Ishikawa (cell line): ENCODE measurements around the gene CCDC8.

Source experiments
- CEBPB ChIP-seq: IDR thresholded peaks from 2 replicates; pipeline ENCODE4 v1.6.1; 2012
- CREB1 ChIP-seq: IDR thresholded peaks from 2 replicates; pipeline ENCODE4 v1.6.1; 2012; ENCODE audit warnings: low read depth
- EGR1 ChIP-seq: IDR thresholded peaks from 2 replicates; pipeline ENCODE4 v1.6.1; 2012
- EP300 ChIP-seq: IDR thresholded peaks from 2 replicates; pipeline ENCODE4 v1.6.1; 2012; ENCODE audit warnings: borderline replicate concordance
- FOXM1 ChIP-seq: IDR thresholded peaks from 2 replicates; pipeline ENCODE4 v1.6.1; 2012; ENCODE audit warnings: low read depth, borderline replicate concordance
- NFIC ChIP-seq: IDR thresholded peaks from 2 replicates; pipeline ENCODE4 v1.6.1; 2012
- RAD21 ChIP-seq: IDR thresholded peaks from 2 replicates; pipeline ENCODE4 v1.6.1; 2012; ENCODE audit warnings: low read depth
- TAF1 ChIP-seq: IDR thresholded peaks from 2 replicates; pipeline ENCODE4 v1.6.1; 2012; ENCODE audit warnings: low read depth, mild to moderate bottlenecking
- TCF12 ChIP-seq: IDR thresholded peaks from 2 replicates; pipeline ENCODE4 v1.6.1; 2012; ENCODE audit warnings: low read depth
- TEAD4 ChIP-seq: IDR thresholded peaks from 2 replicates; pipeline ENCODE4 v1.6.1; 2012
- YY1 ChIP-seq: IDR thresholded peaks from 2 replicates; pipeline ENCODE4 v1.6.1; 2012; ENCODE audit warnings: low read depth
- ZBTB7A ChIP-seq: IDR thresholded peaks from 2 replicates; pipeline ENCODE4 v1.6.1; 2012; ENCODE audit warnings: low read depth
- TF ChIP-seq, protein P1 (sequence below): IDR thresholded peaks from 2 replicates; pipeline ENCODE4 v1.6.1; 2012
- TF ChIP-seq, protein P2 (sequence below): IDR thresholded peaks from 2 replicates; pipeline ENCODE4 v1.6.1; 2012
- TF ChIP-seq, protein P3 (sequence below): IDR thresholded peaks from 2 replicates; pipeline ENCODE4 v1.6.1; 2012; ENCODE audit warnings: low read depth, mild to moderate bottlenecking

The CCDC8 gene

DNA sequence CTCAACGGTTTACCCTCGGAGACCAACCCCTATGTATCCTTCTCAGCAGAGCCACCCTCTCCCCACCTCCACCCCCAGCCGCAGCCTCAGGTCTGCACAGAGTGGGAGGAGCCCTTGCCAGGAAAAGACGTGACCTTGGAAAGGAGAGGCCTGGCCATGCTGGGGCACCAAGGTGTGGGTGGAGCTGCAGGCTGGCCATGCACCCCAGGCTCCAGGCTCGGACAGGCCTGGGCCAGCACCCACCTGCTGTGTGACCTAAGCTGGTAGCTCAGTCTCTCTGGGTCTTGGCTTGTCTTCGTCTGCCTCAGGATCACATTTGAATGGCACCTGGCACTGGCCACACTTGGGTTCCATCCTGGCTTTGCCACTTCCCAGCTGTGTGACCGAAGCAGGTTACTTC, 29.5 kb downstream of the CCDC8 start:
- no peak for TF ChIP-seq RAD21

DNA sequence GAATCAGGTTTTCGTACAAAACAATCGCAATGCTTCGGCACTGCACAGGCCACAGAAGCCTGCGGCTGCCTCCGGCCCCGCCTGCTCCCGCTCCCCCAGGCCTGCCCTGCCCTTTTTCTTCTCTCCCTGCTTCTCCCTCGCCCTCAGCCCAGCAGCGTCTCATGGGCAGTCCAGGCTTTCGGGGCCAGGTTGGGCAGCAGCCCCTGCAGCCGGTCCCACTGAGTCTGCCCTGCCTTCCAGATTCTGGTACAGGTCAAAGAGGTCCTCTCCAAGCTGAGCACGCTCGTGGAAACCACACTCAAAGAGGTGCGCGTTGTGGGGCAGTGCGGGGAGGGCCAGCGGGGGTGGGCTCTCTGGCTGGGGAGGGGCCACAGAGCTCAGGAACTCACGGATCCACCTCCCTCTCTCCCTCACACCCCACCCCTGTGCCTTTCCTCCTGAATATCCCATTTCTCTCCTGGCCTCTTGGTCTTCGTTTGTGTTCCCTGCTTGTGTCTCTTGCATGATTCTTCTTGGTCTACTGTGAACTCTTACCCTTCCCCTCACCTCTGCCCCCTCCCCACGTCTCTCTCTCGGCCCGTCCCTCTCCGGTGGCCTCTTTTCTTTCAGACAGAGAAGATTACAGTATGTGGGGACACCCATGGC, 30.1 kb downstream of the CCDC8 start:
- TF ChIP-seq YY1 (no peak), CEBPB (no peak), TCF12 (no peak), EGR1 (no peak), EP300 (no peak), TEAD4 (no peak), FOXM1 (no peak), ZBTB7A (no peak), TAF1 (no peak), CREB1 (no peak), RAD21 (no peak), NFIC (no peak)
- TF ChIP-seq, protein P1, sequence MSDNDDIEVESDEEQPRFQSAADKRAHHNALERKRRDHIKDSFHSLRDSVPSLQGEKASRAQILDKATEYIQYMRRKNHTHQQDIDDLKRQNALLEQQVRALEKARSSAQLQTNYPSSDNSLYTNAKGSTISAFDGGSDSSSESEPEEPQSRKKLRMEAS: no peak
- TF ChIP-seq, protein P2, sequence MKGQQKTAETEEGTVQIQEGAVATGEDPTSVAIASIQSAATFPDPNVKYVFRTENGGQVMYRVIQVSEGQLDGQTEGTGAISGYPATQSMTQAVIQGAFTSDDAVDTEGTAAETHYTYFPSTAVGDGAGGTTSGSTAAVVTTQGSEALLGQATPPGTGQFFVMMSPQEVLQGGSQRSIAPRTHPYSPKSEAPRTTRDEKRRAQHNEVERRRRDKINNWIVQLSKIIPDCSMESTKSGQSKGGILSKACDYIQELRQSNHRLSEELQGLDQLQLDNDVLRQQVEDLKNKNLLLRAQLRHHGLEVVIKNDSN: no peak
- TF ChIP-seq, protein P3, sequence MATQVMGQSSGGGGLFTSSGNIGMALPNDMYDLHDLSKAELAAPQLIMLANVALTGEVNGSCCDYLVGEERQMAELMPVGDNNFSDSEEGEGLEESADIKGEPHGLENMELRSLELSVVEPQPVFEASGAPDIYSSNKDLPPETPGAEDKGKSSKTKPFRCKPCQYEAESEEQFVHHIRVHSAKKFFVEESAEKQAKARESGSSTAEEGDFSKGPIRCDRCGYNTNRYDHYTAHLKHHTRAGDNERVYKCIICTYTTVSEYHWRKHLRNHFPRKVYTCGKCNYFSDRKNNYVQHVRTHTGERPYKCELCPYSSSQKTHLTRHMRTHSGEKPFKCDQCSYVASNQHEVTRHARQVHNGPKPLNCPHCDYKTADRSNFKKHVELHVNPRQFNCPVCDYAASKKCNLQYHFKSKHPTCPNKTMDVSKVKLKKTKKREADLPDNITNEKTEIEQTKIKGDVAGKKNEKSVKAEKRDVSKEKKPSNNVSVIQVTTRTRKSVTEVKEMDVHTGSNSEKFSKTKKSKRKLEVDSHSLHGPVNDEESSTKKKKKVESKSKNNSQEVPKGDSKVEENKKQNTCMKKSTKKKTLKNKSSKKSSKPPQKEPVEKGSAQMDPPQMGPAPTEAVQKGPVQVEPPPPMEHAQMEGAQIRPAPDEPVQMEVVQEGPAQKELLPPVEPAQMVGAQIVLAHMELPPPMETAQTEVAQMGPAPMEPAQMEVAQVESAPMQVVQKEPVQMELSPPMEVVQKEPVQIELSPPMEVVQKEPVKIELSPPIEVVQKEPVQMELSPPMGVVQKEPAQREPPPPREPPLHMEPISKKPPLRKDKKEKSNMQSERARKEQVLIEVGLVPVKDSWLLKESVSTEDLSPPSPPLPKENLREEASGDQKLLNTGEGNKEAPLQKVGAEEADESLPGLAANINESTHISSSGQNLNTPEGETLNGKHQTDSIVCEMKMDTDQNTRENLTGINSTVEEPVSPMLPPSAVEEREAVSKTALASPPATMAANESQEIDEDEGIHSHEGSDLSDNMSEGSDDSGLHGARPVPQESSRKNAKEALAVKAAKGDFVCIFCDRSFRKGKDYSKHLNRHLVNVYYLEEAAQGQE: no peak

DNA sequence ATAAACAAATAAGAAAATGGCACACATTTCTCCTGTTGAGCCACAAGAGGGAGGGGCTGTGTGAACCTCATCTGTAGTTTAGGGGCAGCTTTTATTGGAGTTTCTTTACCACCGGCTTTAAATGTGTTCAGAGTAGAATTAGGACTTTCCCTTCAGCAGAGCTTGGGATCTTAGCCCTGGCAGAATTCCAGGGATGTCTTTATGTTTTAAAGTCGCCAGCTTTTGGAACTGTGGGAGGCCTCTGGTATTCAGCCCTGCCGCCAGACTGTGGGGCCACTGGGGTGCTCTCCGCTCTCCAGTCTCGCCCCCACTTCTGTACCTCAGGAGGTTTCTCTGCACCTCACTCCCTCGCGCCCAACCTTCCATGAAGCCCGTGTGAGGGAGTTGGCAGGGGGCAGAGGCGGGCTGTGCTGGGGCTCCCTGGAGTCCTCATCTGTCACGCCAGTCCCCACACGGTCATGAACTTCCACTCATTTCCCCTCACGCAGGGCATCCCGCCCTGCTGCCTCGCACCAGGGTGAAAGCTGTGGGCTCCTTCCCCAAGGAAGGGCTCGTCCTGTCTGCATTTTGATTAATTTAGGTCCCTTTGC, 31.5 kb downstream of the CCDC8 start:
- TF ChIP-seq CREB1 (no peak), YY1 (no peak)
- TF ChIP-seq, protein P1: no peak

DNA sequence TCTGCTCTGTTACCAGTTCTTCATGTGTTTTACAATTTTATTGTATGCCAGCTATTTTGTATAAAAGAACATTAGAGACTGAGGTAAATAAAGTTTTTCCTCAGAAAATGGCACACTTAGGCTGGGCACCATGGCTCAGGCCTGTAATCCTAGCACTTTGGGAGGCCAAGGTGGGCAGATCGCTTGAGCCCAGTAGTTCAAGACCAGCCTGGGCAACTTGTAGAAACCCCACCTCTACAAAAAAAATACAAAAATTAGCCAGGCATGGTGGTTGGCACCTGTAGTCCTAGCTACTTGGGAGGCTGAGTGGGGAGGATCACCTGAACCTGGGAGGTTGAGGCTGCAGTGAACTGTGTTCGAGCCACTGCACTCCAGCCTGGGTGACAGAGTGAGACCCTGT, 32.0 kb downstream of the CCDC8 start:
- TF ChIP-seq, protein P3: no peak
- TF ChIP-seq TAF1: no peak

DNA sequence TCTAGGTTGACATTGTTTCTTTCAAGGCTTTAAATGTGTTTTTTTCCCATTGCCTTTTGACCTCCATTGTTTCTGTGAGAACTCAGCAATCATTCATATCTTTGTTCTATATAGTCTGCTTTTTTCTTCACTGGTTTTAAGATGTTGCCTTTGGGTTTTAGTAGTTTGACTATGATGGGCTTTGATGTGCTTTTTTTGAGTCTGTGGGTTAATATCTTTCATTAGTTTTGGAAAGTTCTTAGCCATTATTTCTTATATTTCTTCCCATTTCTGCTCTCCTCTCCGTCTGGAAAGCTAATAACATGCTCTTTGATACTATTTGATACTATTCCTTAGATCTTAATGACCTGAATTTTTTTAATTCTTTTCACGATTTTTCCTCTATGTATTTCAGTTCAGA, 32.7 kb downstream of the CCDC8 start:
- TF ChIP-seq TEAD4: no peak
- no peak for TF ChIP-seq RAD21
- no peak for TF ChIP-seq NFIC
- TF ChIP-seq YY1: no peak
- no peak for TF ChIP-seq CREB1
- no peak for TF ChIP-seq EGR1
- TF ChIP-seq EP300: no peak
- TF ChIP-seq FOXM1: no peak
- TF ChIP-seq, protein P3: no peak
- TF ChIP-seq, protein P1: no peak
- TF ChIP-seq CEBPB: no peak
- TF ChIP-seq ZBTB7A: no peak
- no peak for TF ChIP-seq TCF12
- TF ChIP-seq, protein P2: no peak
- no peak for TF ChIP-seq TAF1
